Skeletal muscle tissue (tissue), 4 donors: ENCODE results near the gene RIC8A. TPM values are rescaled to one million over a fixed set of nuclear protein-coding genes. Genes with fewer than 3 reads are reported as not detected.
"Not testable (repeated sequence)": the region's sequence is repeated elsewhere in the genome, so short reads cannot be mapped to it uniquely, and the experiment has no call there.

Experiments used
- H3K27ac ChIP-seq: one replicate; pipeline ENCODE4 v1.7.0; 2013; ENCODE audit warnings: mild to moderate bottlenecking, low read depth, low read length, inconsistent platforms
- H3K27me3 ChIP-seq, 3 donors: one replicate each; pipeline ENCODE4 v1.7.0; 2013; ENCODE audit warnings: low read length in 3 of 3; ENCODE audit not compliant: control insufficient read depth in 3 of 3, insufficient read depth in 3 of 3
- H3K36me3 ChIP-seq, 3 donors: one replicate each; pipeline ENCODE4 v1.7.0; 2013; ENCODE audit warnings: low read length in 3 of 3; ENCODE audit not compliant: control insufficient read depth in 3 of 3, insufficient read depth in 3 of 3
- H3K4me1 ChIP-seq, 3 donors: one replicate each; pipeline ENCODE4 v1.7.0; 2013; ENCODE audit warnings: low read length in 3 of 3, mild to moderate bottlenecking in 3 of 3; ENCODE audit not compliant: control insufficient read depth in 3 of 3, insufficient read depth in 3 of 3
- H3K4me3 ChIP-seq, 3 donors: one replicate each; pipeline ENCODE4 v1.7.0; 2013; ENCODE audit warnings: low read length in 3 of 3
- H3K9ac ChIP-seq, 3 donors: one replicate each; pipeline ENCODE4 v1.7.0; 2013; ENCODE audit warnings: low read length in 3 of 3, mild to moderate bottlenecking in 3 of 3, moderate library complexity in 2 of 3, low read depth in 1 of 3
- H3K9me3 ChIP-seq, 3 donors: one replicate each; pipeline ENCODE4 v1.7.0; 2013; ENCODE audit warnings: low read length in 3 of 3; ENCODE audit not compliant: control insufficient read depth in 3 of 3
- total RNA-seq: library from RNA; depleted of rRNA; stranded (reverse); fragments of >200 nt; gene quantifications from one replicate; pipeline ENCODE4 v1.2.3, GENCODE V29; 2014
- donor health status: Osteomylitis.

Gene RIC8A
- total RNA-seq, 1 donor from 2014 or later = 87.7 TPM

DNA sequence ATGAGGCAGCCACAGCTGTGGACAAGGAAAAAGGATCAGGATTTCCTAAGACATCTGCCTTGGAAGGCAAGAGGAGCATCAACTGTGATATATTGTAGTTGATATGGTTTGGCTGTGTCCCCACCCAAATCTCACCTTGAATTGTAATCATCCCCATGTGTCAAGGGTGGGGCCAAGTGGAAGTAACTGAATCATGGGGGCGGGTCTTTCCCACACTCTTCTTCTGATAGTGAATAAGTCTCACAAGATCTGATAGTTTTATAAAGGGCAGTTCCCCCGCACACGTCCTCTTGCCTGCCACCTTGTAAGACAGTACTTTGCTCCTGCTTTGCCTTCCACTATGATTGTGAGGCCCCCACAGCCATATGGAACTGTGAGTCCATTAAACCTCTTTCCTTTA, 10.2 kb downstream of the RIC8A start:
- Histone ChIP-seq H3K27ac (no peak overlapping the region), H3K9me3 (no peaks in the 10 kb centered on the region), H3K36me3 (peaks cover 40 to 64% (median 62%) of the 10 kb centered on the region in 3 donors), H3K4me3 (no peak overlapping the region), H3K4me1 (no peaks in the 10 kb centered on the region), H3K9ac (no peak overlapping the region), H3K27me3 (no peaks in the 10 kb centered on the region)

DNA sequence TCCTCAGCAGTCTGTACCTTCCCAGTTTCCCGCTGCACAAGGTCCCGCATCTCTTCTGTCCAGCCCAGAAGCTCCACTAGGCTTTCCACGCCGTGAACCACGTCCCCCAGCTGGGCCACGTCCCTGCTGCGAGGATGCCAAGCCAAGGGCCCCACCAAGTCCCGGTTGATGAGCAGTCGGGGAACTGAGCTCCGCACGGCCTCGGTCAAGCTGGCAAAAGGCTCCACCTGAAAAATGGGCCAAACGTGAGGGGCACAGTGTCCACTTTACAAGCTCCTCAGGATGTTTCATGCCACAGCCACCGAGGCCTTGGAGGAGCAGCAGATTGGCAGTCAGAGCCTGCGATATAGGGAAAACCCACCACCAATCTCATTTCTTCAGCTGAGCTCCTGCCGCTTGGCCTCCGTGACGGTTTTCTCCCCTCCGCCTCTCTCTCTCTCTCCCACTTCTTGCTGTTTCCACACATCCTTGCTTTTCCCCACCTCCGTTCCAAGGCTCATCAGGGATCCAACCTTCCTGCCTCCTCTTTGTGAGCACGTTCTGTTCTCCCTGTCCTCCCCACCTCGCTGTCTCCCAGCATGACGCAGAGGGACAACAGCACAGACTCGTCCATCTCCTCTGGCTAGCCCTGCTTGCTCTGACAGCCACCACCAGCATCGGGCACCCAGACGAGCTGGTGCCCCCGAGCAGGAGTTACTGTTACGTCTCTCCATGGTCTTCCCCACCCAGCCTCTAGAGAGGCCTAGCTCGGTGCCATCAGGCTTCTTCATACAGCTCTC, 11.5 kb downstream of the RIC8A start:
- Histone ChIP-seq H3K9ac (no peak overlapping the region), H3K4me1 (no peaks in the 10 kb centered on the region), H3K36me3 (peaks cover 29 to 58% (median 51%) of the 10 kb centered on the region in 3 donors), H3K27me3 (no peaks in the 10 kb centered on the region), H3K27ac (no peak overlapping the region), H3K4me3 (no peak overlapping the region), H3K9me3 (no peaks in the 10 kb centered on the region)

- H3K36me3 ChIP-seq = peaks cover 15 to 47% (median 42%) of the 10 kb centered on the region in 3 donors
- H3K4me1 ChIP-seq, H3K9me3 ChIP-seq, H3K4me3 ChIP-seq, H3K9ac ChIP-seq, H3K27me3 ChIP-seq, H3K27ac ChIP-seq: not testable (repeated sequence)
These were observed 13.2 kb downstream of the RIC8A start for GRCh38 chr11:220641-221215.

GRCh38 chr11:221539-221938, 14.0 kb downstream of the RIC8A start:
- H3K36me3 ChIP-seq = peaks cover 11 to 40% (median 35%) of the 10 kb centered on the region in 3 donors
- H3K9ac ChIP-seq = no peak overlapping the region
- H3K9me3 ChIP-seq = no peaks in the 10 kb centered on the region
- H3K27ac ChIP-seq = no peak overlapping the region
- peaks cover 0 to 7% (median 5%) of the 10 kb centered on the region in 3 donors for H3K4me1 ChIP-seq
- H3K4me3 ChIP-seq = no peak overlapping the region
- H3K27me3 ChIP-seq = no peaks in the 10 kb centered on the region

DNA sequence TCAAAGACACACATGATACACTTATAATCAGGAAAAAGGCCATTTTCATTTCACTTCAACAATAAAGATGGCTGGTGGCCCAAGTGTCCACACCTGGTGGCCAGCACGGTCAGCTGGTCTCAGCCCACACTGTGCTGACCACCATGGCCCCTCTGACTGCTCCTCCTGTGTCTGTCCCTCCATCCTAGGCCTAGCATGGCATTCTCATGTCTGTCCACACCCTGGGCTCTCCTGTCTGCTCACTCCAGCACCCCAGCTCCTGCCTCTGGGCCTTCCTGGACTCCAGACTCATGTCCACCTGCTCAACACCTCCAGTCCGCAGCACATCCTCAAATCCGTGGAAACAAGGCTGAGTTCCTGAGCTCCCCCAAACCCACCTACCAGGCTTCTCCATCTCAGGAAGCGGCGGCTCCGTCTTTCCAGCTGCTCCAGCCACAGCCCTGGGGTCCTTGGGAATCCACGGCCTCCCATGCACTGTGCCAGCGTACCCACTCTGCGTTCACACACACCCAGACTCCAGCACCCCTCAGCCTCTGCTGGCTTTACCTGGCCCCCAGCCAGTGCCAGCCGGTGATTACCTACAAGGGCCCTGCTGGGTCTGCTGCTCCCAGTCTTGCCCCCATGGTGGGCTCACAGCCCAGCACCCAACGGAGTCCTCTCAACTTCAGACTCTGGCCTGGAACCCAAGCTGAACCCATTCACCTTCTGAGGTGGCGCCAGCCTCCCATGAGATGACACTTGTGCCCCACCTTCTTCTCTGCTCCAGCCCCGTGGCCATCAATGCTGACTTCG, 14.7 kb downstream of the RIC8A start:
- no peaks in the 10 kb centered on the region for H3K9me3 ChIP-seq
- peak overlapping the region in 1 of 3 donors; percentile 25 for H3K9ac ChIP-seq
- no peak overlapping the region for H3K4me3 ChIP-seq
- no peak overlapping the region for H3K27ac ChIP-seq
- peaks cover 11 to 38% (median 32%) of the 10 kb centered on the region in 3 donors for H3K36me3 ChIP-seq
- H3K4me1 ChIP-seq = peaks cover 0 to 7% (median 5%) of the 10 kb centered on the region in 3 donors
- no peaks in the 10 kb centered on the region for H3K27me3 ChIP-seq

GRCh38 chr11:223026-223789, 15.7 kb downstream of the RIC8A start:
- no peaks in the 10 kb centered on the region for H3K27me3 ChIP-seq
- H3K27ac ChIP-seq = no peak overlapping the region
- H3K9ac ChIP-seq = no peak overlapping the region
- peaks cover 0 to 7% (median 5%) of the 10 kb centered on the region in 3 donors for H3K4me1 ChIP-seq
- H3K4me3 ChIP-seq = no peak overlapping the region
- no peaks in the 10 kb centered on the region for H3K9me3 ChIP-seq
- H3K36me3 ChIP-seq = peaks cover 11 to 32% (median 25%) of the 10 kb centered on the region in 3 donors

DNA sequence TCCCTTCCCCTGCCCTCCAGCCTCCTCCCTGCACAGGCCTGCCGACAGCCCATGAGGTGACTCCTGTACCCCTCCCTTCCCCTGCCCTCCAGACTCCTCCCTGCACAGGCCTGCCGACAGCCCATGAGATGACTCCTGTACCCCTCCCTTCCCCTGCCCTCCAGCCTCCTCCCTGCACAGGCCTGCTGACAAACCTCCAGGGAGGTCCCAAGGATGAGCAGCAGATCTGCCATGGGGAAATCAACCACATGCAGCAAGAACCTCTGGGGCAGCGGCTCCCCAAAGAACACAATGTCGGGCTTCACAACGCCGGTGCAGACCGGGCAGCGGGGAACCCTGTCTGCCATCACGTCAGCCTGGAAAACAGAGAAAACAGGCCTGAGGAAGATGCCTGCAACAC, 16.4 kb downstream of the RIC8A start:
- Histone ChIP-seq H3K27me3 (no peaks in the 10 kb centered on the region), H3K9ac (no peak overlapping the region), H3K9me3 (no peaks in the 10 kb centered on the region), H3K36me3 (peaks cover 11 to 27% (median 18%) of the 10 kb centered on the region in 3 donors), H3K27ac (no peak overlapping the region), H3K4me3 (no peak overlapping the region), H3K4me1 (peaks cover 0 to 7% (median 5%) of the 10 kb centered on the region in 3 donors)

- Histone ChIP-seq H3K4me1 (peaks cover 0 to 7% (median 5%) of the 10 kb centered on the region in 3 donors), H3K27me3 (no peaks in the 10 kb centered on the region), H3K27ac (no peak overlapping the region), H3K9ac (no peak overlapping the region), H3K4me3 (no peak overlapping the region), H3K36me3 (peaks cover 11 to 23% (median 15%) of the 10 kb centered on the region in 3 donors), H3K9me3 (no peaks in the 10 kb centered on the region)
These were observed 16.9 kb downstream of the RIC8A start for GRCh38 chr11:224424-224823.

DNA sequence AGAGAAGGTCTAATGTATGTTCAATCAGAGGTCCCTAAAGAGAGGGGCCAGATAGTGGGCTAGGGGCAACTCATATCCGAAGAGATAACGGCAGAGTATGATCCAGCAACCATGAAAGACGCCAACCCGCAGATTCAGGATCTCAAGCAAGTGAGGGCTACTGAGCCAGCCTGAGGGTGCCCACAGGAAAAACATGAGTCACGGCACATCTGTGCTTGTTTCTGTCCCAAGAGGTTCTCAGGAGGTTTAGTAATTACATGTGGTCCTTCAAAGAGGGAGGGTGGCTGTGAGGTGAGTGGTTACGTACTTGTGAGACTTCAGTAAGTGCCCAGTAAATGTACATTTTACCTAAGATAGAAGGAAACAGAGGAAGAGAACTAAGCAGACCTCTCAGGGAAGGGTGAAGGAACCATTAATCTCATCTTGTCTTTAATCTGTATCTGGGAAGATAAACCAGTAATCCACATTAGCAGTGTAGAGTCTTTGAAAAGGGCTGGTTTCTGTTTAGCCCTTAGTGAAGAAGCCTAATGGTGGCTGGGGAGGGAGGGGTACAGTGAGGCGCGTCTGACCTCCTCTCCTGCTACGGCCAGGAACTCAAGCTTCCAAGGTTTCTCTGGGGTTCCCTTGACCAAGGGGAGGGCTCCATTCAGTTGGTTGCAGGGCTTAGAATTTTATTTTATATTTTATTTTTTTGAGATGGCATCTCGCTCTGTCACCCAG, 18.4 kb downstream of the RIC8A start:
- H3K27ac ChIP-seq = no peak overlapping the region
- peaks cover 0 to 7% (median 5%) of the 10 kb centered on the region in 3 donors for H3K4me1 ChIP-seq
- no peaks in the 10 kb centered on the region for H3K27me3 ChIP-seq
- H3K36me3 ChIP-seq = peaks cover 16 to 30% (median 22%) of the 10 kb centered on the region in 3 donors
- no peak overlapping the region for H3K4me3 ChIP-seq
- H3K9ac ChIP-seq = no peak overlapping the region
- no peaks in the 10 kb centered on the region for H3K9me3 ChIP-seq
